ENCODE data around the gene SEMA3C. TPM values are rescaled to one million over a fixed set of nuclear protein-coding genes. Genes with fewer than 3 reads are reported as not detected.

SEMA3C gene
- total RNA-seq, 2 donors from 2014 or later: 3.0 to 3.4 TPM

- H3K36me3 ChIP-seq (replicated peaks in 1 of 2; ENCODE audit: insufficient read depth in 1 of 2, low read depth in 2 of 2): no peaks in the 10 kb centered on the region
- ATAC-seq (no peak), DNase-seq (no peak)
- H3K9me3 ChIP-seq: no peaks in the 10 kb centered on the region
- no peak overlapping the region for H3K27ac ChIP-seq
- TF ChIP-seq CTCF (IDR thresholded peaks at IDR 0.05) (no peak), POLR2A (IDR thresholded peaks at IDR 0.05) (no peak)
- 67 to 74% methylated on average over 3 of the region's 3 CpGs for WGBS, 2 donors
- intact Hi-C loops (cut with DNase I): no loop called here
- no peak overlapping the region for H3K4me3 ChIP-seq
- peaks cover 7% of the 10 kb centered on the region for H3K4me1 ChIP-seq
- no peaks in the 10 kb centered on the region for H3K27me3 ChIP-seq
Measured at GRCh38 chr7:80823057-80823456, 95.8 kb downstream of the SEMA3C start.

- Histone ChIP-seq H3K27me3 (no peaks in the 10 kb centered on the region), H3K36me3 (replicated peaks in 1 of 2; ENCODE audit: insufficient read depth in 1 of 2, low read depth in 2 of 2) (no peaks in the 10 kb centered on the region), H3K9me3 (no peaks in the 10 kb centered on the region), H3K4me3 (no peak overlapping the region), H3K4me1 (peaks cover 4% of the 10 kb centered on the region), H3K27ac (no peak overlapping the region)
- ATAC-seq: no peak
- intact Hi-C loops (cut with DNase I): no loop called here
- 67 to 70% methylated on average over 3 of the region's 3 CpGs for WGBS, 2 donors
- TF ChIP-seq CTCF (IDR thresholded peaks at IDR 0.05): no peak
- no peak for TF ChIP-seq POLR2A (IDR thresholded peaks at IDR 0.05)
- DNase-seq: no peak
Measured at GRCh38 chr7:80821771-80822319, 97.0 kb downstream of the SEMA3C start.

- DNase-seq (no peak), ATAC-seq (no peak)
- no peaks in the 10 kb centered on the region for H3K4me1 ChIP-seq
- TF ChIP-seq CTCF (IDR thresholded peaks at IDR 0.05) (no peak), POLR2A (IDR thresholded peaks at IDR 0.05) (no peak)
- H3K27me3 ChIP-seq: no peaks in the 10 kb centered on the region
- no peaks in the 10 kb centered on the region for H3K9me3 ChIP-seq
- no peak overlapping the region for H3K4me3 ChIP-seq
- intact Hi-C loops (cut with DNase I): no loop called here
- no peak overlapping the region for H3K27ac ChIP-seq
- H3K36me3 ChIP-seq (replicated peaks in 1 of 2; ENCODE audit: insufficient read depth in 1 of 2, low read depth in 2 of 2): no peaks in the 10 kb centered on the region
Measured at GRCh38 chr7:80819503-80819902, 99.3 kb downstream of the SEMA3C start.

GRCh38 chr7:80818181-80818580 is 100.7 kb downstream of the SEMA3C start:
- TF ChIP-seq CTCF (IDR thresholded peaks at IDR 0.05) (no peak), POLR2A (IDR thresholded peaks at IDR 0.05) (no peak)
- ATAC-seq: no peak
- 61 to 67% methylated on average over 5 of the region's 5 CpGs for WGBS, 2 donors
- H3K36me3 ChIP-seq (replicated peaks in 1 of 2; ENCODE audit: insufficient read depth in 1 of 2, low read depth in 2 of 2): no peaks in the 10 kb centered on the region
- no peaks in the 10 kb centered on the region for H3K4me1 ChIP-seq
- H3K4me3 ChIP-seq: no peak overlapping the region
- intact Hi-C loops (cut with DNase I): no loop called here
- H3K9me3 ChIP-seq: no peaks in the 10 kb centered on the region
- H3K27ac ChIP-seq: no peak overlapping the region
- H3K27me3 ChIP-seq: no peaks in the 10 kb centered on the region
- DNase-seq: no peak

GRCh38 chr7:80816806-80817205 is 102.0 kb downstream of the SEMA3C start:
- Histone ChIP-seq H3K27me3 (no peaks in the 10 kb centered on the region), H3K9me3 (no peaks in the 10 kb centered on the region), H3K27ac (no peak overlapping the region), H3K36me3 (replicated peaks in 1 of 2; ENCODE audit: insufficient read depth in 1 of 2, low read depth in 2 of 2) (no peaks in the 10 kb centered on the region), H3K4me1 (no peaks in the 10 kb centered on the region), H3K4me3 (no peak overlapping the region)
- 35 to 41% methylated on average over 2 of the region's 2 CpGs for WGBS, 2 donors
- no peak for ATAC-seq
- intact Hi-C loops (cut with DNase I): no loop called here
- TF ChIP-seq POLR2A (IDR thresholded peaks at IDR 0.05) (no peak), CTCF (IDR thresholded peaks at IDR 0.05) (no peak)
- no peak for DNase-seq
